ENCODE results near the gene TRMT2A. TPM values are rescaled to one million over a fixed set of nuclear protein-coding genes. Genes with fewer than 3 reads are reported as not detected.
"Not testable (repeated sequence)": the region's sequence is repeated elsewhere in the genome, so short reads cannot be mapped to it uniquely, and the experiment has no call there.

TRMT2A gene
- total RNA-seq, 4 donors from 2014 or later: 16.9 to 38.0 (median 28.2) TPM

- DNase-seq: no peak
- no peak for ATAC-seq
- in situ Hi-C loops (cut with MboI; ENCODE audit: low sequenced_read_pairs in 4 of 4): no loop called here
- H3K9me3 ChIP-seq: no peaks in the 10 kb centered on the region
- no peak overlapping the region for H3K4me3 ChIP-seq
- H3K4me1 ChIP-seq: peaks cover 6 to 9% of the 10 kb centered on the region in 2 donors
- H3K36me3 ChIP-seq: peaks cover 0 to 8% of the 10 kb centered on the region in 2 donors
- no peaks in the 10 kb centered on the region for H3K27me3 ChIP-seq
- TF ChIP-seq, protein P1, sequence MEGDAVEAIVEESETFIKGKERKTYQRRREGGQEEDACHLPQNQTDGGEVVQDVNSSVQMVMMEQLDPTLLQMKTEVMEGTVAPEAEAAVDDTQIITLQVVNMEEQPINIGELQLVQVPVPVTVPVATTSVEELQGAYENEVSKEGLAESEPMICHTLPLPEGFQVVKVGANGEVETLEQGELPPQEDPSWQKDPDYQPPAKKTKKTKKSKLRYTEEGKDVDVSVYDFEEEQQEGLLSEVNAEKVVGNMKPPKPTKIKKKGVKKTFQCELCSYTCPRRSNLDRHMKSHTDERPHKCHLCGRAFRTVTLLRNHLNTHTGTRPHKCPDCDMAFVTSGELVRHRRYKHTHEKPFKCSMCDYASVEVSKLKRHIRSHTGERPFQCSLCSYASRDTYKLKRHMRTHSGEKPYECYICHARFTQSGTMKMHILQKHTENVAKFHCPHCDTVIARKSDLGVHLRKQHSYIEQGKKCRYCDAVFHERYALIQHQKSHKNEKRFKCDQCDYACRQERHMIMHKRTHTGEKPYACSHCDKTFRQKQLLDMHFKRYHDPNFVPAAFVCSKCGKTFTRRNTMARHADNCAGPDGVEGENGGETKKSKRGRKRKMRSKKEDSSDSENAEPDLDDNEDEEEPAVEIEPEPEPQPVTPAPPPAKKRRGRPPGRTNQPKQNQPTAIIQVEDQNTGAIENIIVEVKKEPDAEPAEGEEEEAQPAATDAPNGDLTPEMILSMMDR (IDR thresholded peaks at IDR 0.05 in 4 of 5, conservative IDR thresholded peaks at IDR 0.05 in 1 of 5): no peak
- TF ChIP-seq POLR2A (IDR thresholded peaks at IDR 0.05): no peak
- no peak overlapping the region for H3K27ac ChIP-seq
- intact Hi-C loops (cut with DNase I; ENCODE audit: low total_unique reads): no loop called here
Observed at GRCh38 chr22:20068640-20069039, 48.4 kb downstream of the TRMT2A start.

- Histone ChIP-seq H3K36me3 (peaks cover 0 to 12% of the 10 kb centered on the region in 2 donors), H3K4me1 (peaks cover 6 to 16% of the 10 kb centered on the region in 2 donors)
- in situ Hi-C loops (cut with MboI; ENCODE audit: low sequenced_read_pairs in 4 of 4); H3K27me3 ChIP-seq; ATAC-seq; intact Hi-C loops (cut with DNase I; ENCODE audit: low total_unique reads); H3K4me3 ChIP-seq; DNase-seq; H3K27ac ChIP-seq; H3K9me3 ChIP-seq: not testable (repeated sequence)
Observed at GRCh38 chr22:20067384-20067682, 49.7 kb downstream of the TRMT2A start.

DNA sequence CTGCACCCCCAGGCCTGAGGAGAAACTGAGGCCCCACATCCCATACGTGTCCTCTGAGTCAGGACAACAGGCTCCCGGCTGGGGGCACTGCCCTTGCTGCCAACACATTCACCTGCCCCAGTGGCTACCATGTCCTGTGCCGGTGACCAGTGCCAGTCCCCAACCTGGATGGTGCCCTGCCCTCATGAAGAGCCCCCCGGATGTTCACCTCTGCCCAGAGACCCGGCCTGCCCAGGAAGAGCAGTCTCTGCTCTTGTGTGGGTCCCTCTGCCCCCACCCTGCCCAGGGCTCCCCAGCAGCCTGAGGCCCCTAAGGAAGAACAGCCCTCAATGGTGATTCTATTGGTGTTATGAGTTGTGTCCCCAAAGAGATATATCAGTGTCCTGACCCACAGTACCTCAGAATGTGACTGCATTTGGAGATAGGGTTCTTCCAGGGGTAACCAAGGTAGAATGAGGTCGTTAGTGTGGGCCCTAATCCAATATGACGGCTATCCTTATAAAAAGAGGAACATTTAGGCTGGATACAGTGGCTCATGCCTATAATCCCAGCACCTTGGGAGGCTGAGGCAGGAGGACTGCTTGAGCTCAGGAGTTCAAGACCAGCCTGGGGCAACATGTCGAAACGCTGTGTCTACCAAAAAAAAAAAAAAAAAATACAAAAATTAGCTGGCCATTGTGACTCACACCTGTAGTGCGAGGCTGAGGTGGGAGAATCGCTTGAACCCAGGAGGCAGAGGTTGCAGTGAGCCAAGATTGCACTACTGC lies 50.2 kb downstream of the TRMT2A start:
- H3K27ac ChIP-seq: no peak overlapping the region
- intact Hi-C loops (cut with DNase I; ENCODE audit: low total_unique reads) (no loop called here), in situ Hi-C loops (cut with MboI; ENCODE audit: low sequenced_read_pairs in 4 of 4) (no loop called here)
- H3K36me3 ChIP-seq: peaks cover 0 to 17% of the 10 kb centered on the region in 2 donors
- peaks cover 6 to 16% of the 10 kb centered on the region in 2 donors for H3K4me1 ChIP-seq
- no peak for ATAC-seq
- H3K9me3 ChIP-seq: no peaks in the 10 kb centered on the region
- H3K27me3 ChIP-seq: no peaks in the 10 kb centered on the region
- no peak for TF ChIP-seq POLR2A (IDR thresholded peaks at IDR 0.05)
- TF ChIP-seq, protein P1 (IDR thresholded peaks at IDR 0.05 in 4 of 5, conservative IDR thresholded peaks at IDR 0.05 in 1 of 5): no peak
- H3K4me3 ChIP-seq: no peak overlapping the region
- no peak for DNase-seq

GRCh38 chr22:20065896-20066616 lies 51.0 kb downstream of the TRMT2A start:
- no peak for ATAC-seq
- Histone ChIP-seq H3K9me3 (no peaks in the 10 kb centered on the region), H3K4me3 (no peak overlapping the region), H3K27ac (no peak overlapping the region), H3K27me3 (no peaks in the 10 kb centered on the region), H3K36me3 (peaks cover 0 to 24% of the 10 kb centered on the region in 2 donors), H3K4me1 (peaks cover 6 to 16% of the 10 kb centered on the region in 2 donors)
- no peak for TF ChIP-seq POLR2A (IDR thresholded peaks at IDR 0.05)
- TF ChIP-seq, protein P1 (IDR thresholded peaks at IDR 0.05 in 4 of 5, conservative IDR thresholded peaks at IDR 0.05 in 1 of 5): no peak
- DNase-seq: no peak
- intact Hi-C loops (cut with DNase I; ENCODE audit: low total_unique reads) (no loop called here), in situ Hi-C loops (cut with MboI; ENCODE audit: low sequenced_read_pairs in 4 of 4) (no loop called here)

GRCh38 chr22:20064545-20065262 lies 52.3 kb downstream of the TRMT2A start:
- TF ChIP-seq, protein P1 (IDR thresholded peaks at IDR 0.05 in 4 of 5, conservative IDR thresholded peaks at IDR 0.05 in 1 of 5): no peak
- no peak for TF ChIP-seq POLR2A (IDR thresholded peaks at IDR 0.05)
- in situ Hi-C loops (cut with MboI; ENCODE audit: low sequenced_read_pairs in 4 of 4) (no loop called here), intact Hi-C loops (cut with DNase I; ENCODE audit: low total_unique reads) (no loop called here)
- Histone ChIP-seq H3K36me3 (peaks cover 0 to 31% of the 10 kb centered on the region in 2 donors), H3K27ac (no peak overlapping the region), H3K4me1 (peaks cover 6 to 16% of the 10 kb centered on the region in 2 donors), H3K9me3 (no peaks in the 10 kb centered on the region), H3K4me3 (no peak overlapping the region), H3K27me3 (no peaks in the 10 kb centered on the region)
- ATAC-seq: no peak
- DNase-seq: no peak
